HCT116 (cell line): ENCODE results near the gene ABHD17B. TPM values are rescaled to one million over a fixed set of nuclear protein-coding genes. Genes with fewer than 3 reads are reported as not detected.

Experiments
- ATAC-seq: fragments of 200-7000 bp; cut with Tn5 transposase; 2 replicates; pipeline ENCODE4 v1.9.1; 2020; ENCODE audit warnings: mild to moderate bottlenecking, moderate library complexity
- BruUV-seq: library from RNA; stranded (reverse); fragments of 400-500 nt; replicated peaks from 2 replicates; lab custom pipeline; 2021; lab: Mats Ljungman, UMichigan
- CTCF ChIA-PET: fragments of 300-600 bp; sonication (Branson Sonifier 250); formaldehyde crosslinking; loops from one replicate; lab custom pipeline; 2021; ENCODE audit warnings: antibody characterized with exemption; lab: Charles Lee
- POLR2A ChIA-PET: fragments of 300-600, 350-600 bp; sonication (Branson Sonifier 250); formaldehyde crosslinking; loops from one replicate; lab custom pipeline; 2021; ENCODE audit warnings: antibody characterized with exemption; lab: Charles Lee
- RAD21 ChIA-PET, 2 experiments: fragments of 300-600 bp; sonication (Branson Sonifier 250); formaldehyde crosslinking; loops; one replicate each; lab custom pipeline; 2023; ENCODE audit warnings: low total read pairs in 2 of 2; ENCODE audit not compliant: uncharacterized antibody in 2 of 2, unreplicated experiment in 2 of 2, low non-redundant PET in 1 of 2; lab: Charles Lee
- DNase-seq: peaks from one replicate; pipeline ENCODE4 v3.0.0-alpha.2; 2010; ENCODE audit warnings: low read depth, low spot score
- H2AFZ ChIP-seq: fragments of 200-600 bp; shearing (Covaris generic), sonication (generic); 2 replicates; pipeline ENCODE4 v1.6.1; 2017; ENCODE audit warnings: low read depth, mixed run types, mixed read lengths, antibody characterized with exemption, low read length; ENCODE audit not compliant: poor library complexity, severe bottlenecking
- H3K27ac ChIP-seq: 2 replicates; pipeline ENCODE4 v1.5.1; 2012; ENCODE audit warnings: low read depth, low read length
- H3K27me3 ChIP-seq: fragments of 200-600 bp; sonication (generic); 2 replicates; pipeline ENCODE4 v1.6.1; 2016; ENCODE audit warnings: mixed run types, low read length, mixed read lengths; ENCODE audit not compliant: insufficient read depth
- H3K36me3 ChIP-seq, 2 experiments: fragments of 200-500 bp in 1 of 2; fragments of 200-600 bp in 1 of 2; sonication (Bioruptor generic) in 1 of 2; sonication (generic) in 1 of 2; 2 replicates each; pipeline versions ENCODE4 v1.5.1 to v1.6.1; 2014 to 2016; ENCODE audit warnings: low read length in 2 of 2, inconsistent platforms in 1 of 2, mixed read lengths in 1 of 2, mixed run types in 1 of 2; ENCODE audit not compliant: insufficient read depth in 2 of 2, control insufficient read depth in 1 of 2
- H3K4me1 ChIP-seq, 2 experiments: fragments of 200-600 bp in 1 of 2; sonication (generic) in 1 of 2; 2 replicates each; pipeline versions ENCODE4 v1.5.1 to v1.6.1; 2012 to 2017; ENCODE audit warnings: low read length in 2 of 2, inconsistent platforms in 1 of 2, mild to moderate bottlenecking in 1 of 2, mixed read lengths in 1 of 2, mixed run types in 1 of 2, moderate library complexity in 1 of 2; ENCODE audit not compliant: insufficient read depth in 2 of 2, control insufficient read depth in 1 of 2
- H3K4me2 ChIP-seq: fragments of 200-600 bp; sonication (generic); 2 replicates; pipeline ENCODE4 v1.6.1; 2017; ENCODE audit warnings: mixed run types, low read length, mixed read lengths
- H3K4me3 ChIP-seq, 2 experiments: fragments of 200-600 bp in 1 of 2; sonication (generic) in 1 of 2; replicated peaks in 1 of 2; 2 replicates each; pipeline ENCODE4 v1.5.1; 2011 to 2016; ENCODE audit warnings: low read length in 2 of 2, control low read depth in 1 of 2, low read depth in 1 of 2, mild to moderate bottlenecking in 1 of 2, mixed read lengths in 1 of 2, mixed run types in 1 of 2
- H3K79me2 ChIP-seq: fragments of 200-600 bp; sonication (generic); 2 replicates; pipeline ENCODE4 v1.6.1; 2017; ENCODE audit warnings: mild to moderate bottlenecking, mixed run types, low read length, moderate library complexity, mixed read lengths; ENCODE audit not compliant: insufficient read depth
- H3K9ac ChIP-seq: fragments of 200-600 bp; sonication (generic); 2 replicates; pipeline ENCODE4 v1.6.1; 2016; ENCODE audit warnings: low read length, mixed read lengths
- H3K9me2 ChIP-seq: fragments of 200-600 bp; sonication (generic), shearing (Covaris generic); 2 replicates; pipeline ENCODE4 v1.6.1; 2017; ENCODE audit warnings: mixed run types, mild to moderate bottlenecking, moderate library complexity; ENCODE audit not compliant: insufficient read depth
- H3K9me3 ChIP-seq, 2 experiments: fragments of 200-500 bp in 1 of 2; fragments of 200-600 bp in 1 of 2; sonication (Bioruptor generic) in 1 of 2; sonication (generic) in 1 of 2; 2 replicates each; pipeline ENCODE4 v1.6.1; 2014 to 2017; ENCODE audit warnings: low read length in 2 of 2, mixed read lengths in 2 of 2, inconsistent platforms in 1 of 2, low read depth in 1 of 2, mild to moderate bottlenecking in 1 of 2, mixed run types in 1 of 2, moderate library complexity in 1 of 2; ENCODE audit not compliant: control insufficient read depth in 1 of 2, insufficient read depth in 1 of 2
- H4K20me1 ChIP-seq: fragments of 200-600 bp; sonication (generic), shearing (Covaris generic); 2 replicates; pipeline ENCODE4 v1.6.1; 2017; ENCODE audit warnings: mixed run types, mild to moderate bottlenecking, moderate library complexity; ENCODE audit not compliant: insufficient read depth
- CBX3 ChIP-seq: IDR thresholded peaks from 2 replicates; pipeline ENCODE4 v1.6.1; 2012; ENCODE audit warnings: low read depth
- CEBPB ChIP-seq: IDR thresholded peaks from 2 replicates; pipeline ENCODE4 v1.6.1; 2012; ENCODE audit warnings: low read depth
- EGR1 ChIP-seq: IDR thresholded peaks from 2 replicates; pipeline ENCODE4 v1.6.1; 2012; ENCODE audit warnings: low read depth
- EZH2 ChIP-seq: fragments of 200-600 bp; sonication (generic); IDR thresholded peaks from 2 replicates; pipeline ENCODE4 v1.6.1; 2017; ENCODE audit warnings: antibody characterized with exemption, mixed run types
- EZH2phosphoT487 ChIP-seq: fragments of 200-600 bp; IDR thresholded peaks from 2 replicates; pipeline ENCODE4 v1.6.1; 2018; ENCODE audit warnings: antibody characterized with exemption, borderline replicate concordance
- FOSL1 ChIP-seq: IDR thresholded peaks from 2 replicates; pipeline ENCODE4 v1.6.1; 2012; ENCODE audit warnings: low read depth
- POLR2A ChIP-seq: IDR thresholded peaks from 2 replicates; pipeline ENCODE4 v1.7.0; 2011; ENCODE audit warnings: borderline replicate concordance; ENCODE audit not compliant: insufficient read depth, insufficient read length; ENCODE audit errors: extremely low read depth
- RAD21 ChIP-seq: IDR thresholded peaks from 2 replicates; pipeline ENCODE4 v1.6.1; 2012; ENCODE audit warnings: low read depth, mild to moderate bottlenecking
- SIN3A ChIP-seq: IDR thresholded peaks from 2 replicates; pipeline ENCODE4 v1.6.1; 2012; ENCODE audit warnings: low read depth
- SP1 ChIP-seq: IDR thresholded peaks from 2 replicates; pipeline ENCODE4 v1.6.1; 2012; ENCODE audit warnings: low read depth
- SRF ChIP-seq: IDR thresholded peaks from 2 replicates; pipeline ENCODE4 v1.6.1; 2012; ENCODE audit warnings: low read depth
- TCF7L2 ChIP-seq: IDR thresholded peaks from 2 replicates; pipeline ENCODE4 v1.7.0; 2011; ENCODE audit warnings: borderline replicate concordance, inconsistent platforms; ENCODE audit not compliant: insufficient read depth, insufficient read length; ENCODE audit errors: extremely low read depth
- ZFX ChIP-seq: fragments of 450-650 bp; IDR thresholded peaks from 2 replicates; pipeline ENCODE4 v1.6.1; 2017
- intact Hi-C: fragments of 100-400 bp; cut with micrococcal nuclease; formaldehyde crosslinking; loops from 2 replicates; pipeline ENCODE4 v1.10.0; 2022
- total RNA-seq: library from RNA; stranded (reverse); gene quantifications from one replicate; pipeline ENCODE4 v1.2.1, GENCODE V29; 2021; ENCODE audit not compliant: unreplicated experiment
- TF ChIP-seq, protein P1 (sequence below): IDR thresholded peaks from 2 replicates; pipeline ENCODE4 v1.6.1; 2012
- TF ChIP-seq, protein P2 (sequence below), 3 experiments: fragments of 200-600 bp in 1 of 3; sonication (generic) in 1 of 3; IDR thresholded peaks in 2 of 3; conservative IDR thresholded peaks in 1 of 3; 2 replicates each; pipeline ENCODE4 v1.5.1; 2012 to 2017; ENCODE audit warnings: low read depth in 2 of 3, low read length in 2 of 3, antibody characterized with exemption in 1 of 3, borderline replicate concordance in 1 of 3, control low read depth in 1 of 3, mild to moderate bottlenecking in 1 of 3, mixed read lengths in 1 of 3, mixed run types in 1 of 3, moderate library complexity in 1 of 3; ENCODE audit not compliant: insufficient read depth in 1 of 3
- TF ChIP-seq, protein P3 (sequence below): IDR thresholded peaks from 2 replicates; pipeline ENCODE4 v1.6.1; 2011; ENCODE audit warnings: mild to moderate bottlenecking, low read length, moderate library complexity; ENCODE audit not compliant: insufficient replicate concordance; ENCODE audit errors: extremely low read depth
- TF ChIP-seq, protein P4 (sequence below): IDR thresholded peaks from 2 replicates; pipeline ENCODE4 v1.6.1; 2012; ENCODE audit warnings: low read depth
- TF ChIP-seq, protein P5 (sequence below): IDR thresholded peaks from 2 replicates; pipeline ENCODE4 v1.6.1; 2012

Gene ABHD17B
- total RNA-seq, 1 experiment from 2014 or later, result 17.0 TPM

DNA sequence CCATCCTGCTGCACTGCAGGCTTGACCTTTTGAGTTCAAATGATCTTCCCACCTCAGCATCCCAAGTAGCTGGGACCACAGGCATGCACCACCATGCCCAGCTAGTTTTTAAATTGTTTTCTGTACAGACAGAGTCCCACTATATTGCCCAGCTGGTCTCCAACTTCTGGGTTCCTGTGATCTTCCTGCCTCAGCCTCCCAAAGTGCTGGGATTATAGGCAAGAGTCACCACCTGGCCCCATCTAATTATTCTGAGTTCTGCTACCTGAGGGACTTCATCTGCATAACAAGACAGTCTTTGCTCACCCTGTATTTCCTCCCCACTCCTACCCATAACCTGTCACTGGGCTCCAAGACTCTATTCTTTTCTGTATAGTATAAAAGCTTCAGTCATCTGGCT, 88.1 kb downstream of the ABHD17B start:
- no TSS peak for BruUV-seq
- no peaks in the 10 kb centered on the region for H3K9me2 ChIP-seq
- POLR2A ChIA-PET, result no interaction called here
- intact Hi-C loops, result loop anchor here (5.0 kb wide), 1 partner anchor 536 kb away; no protein-coding TSS in a partner anchor
- H3K27me3 ChIP-seq, result no peaks in the 10 kb centered on the region
- H3K9me3 ChIP-seq, result no peaks in the 10 kb centered on the region
- no peak overlapping the region for H2AFZ ChIP-seq
- RAD21 ChIA-PET, result no interaction called here
- ATAC-seq, result no peak
- H3K4me1 ChIP-seq, result no peaks in the 10 kb centered on the region
- H4K20me1 ChIP-seq, result no peaks in the 10 kb centered on the region
- H3K9ac ChIP-seq, result no peak overlapping the region
- no peaks in the 10 kb centered on the region for H3K79me2 ChIP-seq
- H3K4me2 ChIP-seq, result no peak overlapping the region
- H3K4me3 ChIP-seq, result no peak overlapping the region
- H3K27ac ChIP-seq, result no peak overlapping the region
- CTCF ChIA-PET, result no interaction called here
- no peak for DNase-seq
- no peaks in the 10 kb centered on the region for H3K36me3 ChIP-seq
- TF ChIP-seq POLR2A (no peak), SRF (no peak), SIN3A (no peak), CBX3 (no peak), TCF7L2 (no peak), RAD21 (no peak), ZFX (no peak), EGR1 (no peak), EZH2 (no peak), EZH2phosphoT487 (no peak), SP1 (no peak), CEBPB (no peak), FOSL1 (no peak)
- TF ChIP-seq, protein P1, sequence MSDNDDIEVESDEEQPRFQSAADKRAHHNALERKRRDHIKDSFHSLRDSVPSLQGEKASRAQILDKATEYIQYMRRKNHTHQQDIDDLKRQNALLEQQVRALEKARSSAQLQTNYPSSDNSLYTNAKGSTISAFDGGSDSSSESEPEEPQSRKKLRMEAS, result no peak
- TF ChIP-seq, protein P2, sequence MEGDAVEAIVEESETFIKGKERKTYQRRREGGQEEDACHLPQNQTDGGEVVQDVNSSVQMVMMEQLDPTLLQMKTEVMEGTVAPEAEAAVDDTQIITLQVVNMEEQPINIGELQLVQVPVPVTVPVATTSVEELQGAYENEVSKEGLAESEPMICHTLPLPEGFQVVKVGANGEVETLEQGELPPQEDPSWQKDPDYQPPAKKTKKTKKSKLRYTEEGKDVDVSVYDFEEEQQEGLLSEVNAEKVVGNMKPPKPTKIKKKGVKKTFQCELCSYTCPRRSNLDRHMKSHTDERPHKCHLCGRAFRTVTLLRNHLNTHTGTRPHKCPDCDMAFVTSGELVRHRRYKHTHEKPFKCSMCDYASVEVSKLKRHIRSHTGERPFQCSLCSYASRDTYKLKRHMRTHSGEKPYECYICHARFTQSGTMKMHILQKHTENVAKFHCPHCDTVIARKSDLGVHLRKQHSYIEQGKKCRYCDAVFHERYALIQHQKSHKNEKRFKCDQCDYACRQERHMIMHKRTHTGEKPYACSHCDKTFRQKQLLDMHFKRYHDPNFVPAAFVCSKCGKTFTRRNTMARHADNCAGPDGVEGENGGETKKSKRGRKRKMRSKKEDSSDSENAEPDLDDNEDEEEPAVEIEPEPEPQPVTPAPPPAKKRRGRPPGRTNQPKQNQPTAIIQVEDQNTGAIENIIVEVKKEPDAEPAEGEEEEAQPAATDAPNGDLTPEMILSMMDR (IDR thresholded peaks at IDR 0.05 in 2 of 3, conservative IDR thresholded peaks at IDR 0.05 in 1 of 3; ENCODE audit: borderline replicate concordance in 1 of 3, insufficient read depth in 1 of 3, low read depth in 2 of 3, low read length in 2 of 3), result no peak
- TF ChIP-seq, protein P3, sequence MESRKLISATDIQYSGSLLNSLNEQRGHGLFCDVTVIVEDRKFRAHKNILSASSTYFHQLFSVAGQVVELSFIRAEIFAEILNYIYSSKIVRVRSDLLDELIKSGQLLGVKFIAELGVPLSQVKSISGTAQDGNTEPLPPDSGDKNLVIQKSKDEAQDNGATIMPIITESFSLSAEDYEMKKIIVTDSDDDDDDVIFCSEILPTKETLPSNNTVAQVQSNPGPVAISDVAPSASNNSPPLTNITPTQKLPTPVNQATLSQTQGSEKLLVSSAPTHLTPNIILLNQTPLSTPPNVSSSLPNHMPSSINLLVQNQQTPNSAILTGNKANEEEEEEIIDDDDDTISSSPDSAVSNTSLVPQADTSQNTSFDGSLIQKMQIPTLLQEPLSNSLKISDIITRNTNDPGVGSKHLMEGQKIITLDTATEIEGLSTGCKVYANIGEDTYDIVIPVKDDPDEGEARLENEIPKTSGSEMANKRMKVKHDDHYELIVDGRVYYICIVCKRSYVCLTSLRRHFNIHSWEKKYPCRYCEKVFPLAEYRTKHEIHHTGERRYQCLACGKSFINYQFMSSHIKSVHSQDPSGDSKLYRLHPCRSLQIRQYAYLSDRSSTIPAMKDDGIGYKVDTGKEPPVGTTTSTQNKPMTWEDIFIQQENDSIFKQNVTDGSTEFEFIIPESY, result no peak
- TF ChIP-seq, protein P4, sequence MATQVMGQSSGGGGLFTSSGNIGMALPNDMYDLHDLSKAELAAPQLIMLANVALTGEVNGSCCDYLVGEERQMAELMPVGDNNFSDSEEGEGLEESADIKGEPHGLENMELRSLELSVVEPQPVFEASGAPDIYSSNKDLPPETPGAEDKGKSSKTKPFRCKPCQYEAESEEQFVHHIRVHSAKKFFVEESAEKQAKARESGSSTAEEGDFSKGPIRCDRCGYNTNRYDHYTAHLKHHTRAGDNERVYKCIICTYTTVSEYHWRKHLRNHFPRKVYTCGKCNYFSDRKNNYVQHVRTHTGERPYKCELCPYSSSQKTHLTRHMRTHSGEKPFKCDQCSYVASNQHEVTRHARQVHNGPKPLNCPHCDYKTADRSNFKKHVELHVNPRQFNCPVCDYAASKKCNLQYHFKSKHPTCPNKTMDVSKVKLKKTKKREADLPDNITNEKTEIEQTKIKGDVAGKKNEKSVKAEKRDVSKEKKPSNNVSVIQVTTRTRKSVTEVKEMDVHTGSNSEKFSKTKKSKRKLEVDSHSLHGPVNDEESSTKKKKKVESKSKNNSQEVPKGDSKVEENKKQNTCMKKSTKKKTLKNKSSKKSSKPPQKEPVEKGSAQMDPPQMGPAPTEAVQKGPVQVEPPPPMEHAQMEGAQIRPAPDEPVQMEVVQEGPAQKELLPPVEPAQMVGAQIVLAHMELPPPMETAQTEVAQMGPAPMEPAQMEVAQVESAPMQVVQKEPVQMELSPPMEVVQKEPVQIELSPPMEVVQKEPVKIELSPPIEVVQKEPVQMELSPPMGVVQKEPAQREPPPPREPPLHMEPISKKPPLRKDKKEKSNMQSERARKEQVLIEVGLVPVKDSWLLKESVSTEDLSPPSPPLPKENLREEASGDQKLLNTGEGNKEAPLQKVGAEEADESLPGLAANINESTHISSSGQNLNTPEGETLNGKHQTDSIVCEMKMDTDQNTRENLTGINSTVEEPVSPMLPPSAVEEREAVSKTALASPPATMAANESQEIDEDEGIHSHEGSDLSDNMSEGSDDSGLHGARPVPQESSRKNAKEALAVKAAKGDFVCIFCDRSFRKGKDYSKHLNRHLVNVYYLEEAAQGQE, result no peak
- TF ChIP-seq, protein P5, sequence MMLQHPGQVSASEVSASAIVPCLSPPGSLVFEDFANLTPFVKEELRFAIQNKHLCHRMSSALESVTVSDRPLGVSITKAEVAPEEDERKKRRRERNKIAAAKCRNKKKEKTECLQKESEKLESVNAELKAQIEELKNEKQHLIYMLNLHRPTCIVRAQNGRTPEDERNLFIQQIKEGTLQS, result no peak
